Fibroblast of skin of abdomen (primary cell): ENCODE measurements around the gene ARL6IP5.
A peak's percentile ranks its signal among the peaks of the same experiment; 100 is the strongest.

Source experiments
- DNase-seq: peaks from one replicate; pipeline ENCODE4 v3.0.0-alpha.2; 2013

ARL6IP5 gene

DNA sequence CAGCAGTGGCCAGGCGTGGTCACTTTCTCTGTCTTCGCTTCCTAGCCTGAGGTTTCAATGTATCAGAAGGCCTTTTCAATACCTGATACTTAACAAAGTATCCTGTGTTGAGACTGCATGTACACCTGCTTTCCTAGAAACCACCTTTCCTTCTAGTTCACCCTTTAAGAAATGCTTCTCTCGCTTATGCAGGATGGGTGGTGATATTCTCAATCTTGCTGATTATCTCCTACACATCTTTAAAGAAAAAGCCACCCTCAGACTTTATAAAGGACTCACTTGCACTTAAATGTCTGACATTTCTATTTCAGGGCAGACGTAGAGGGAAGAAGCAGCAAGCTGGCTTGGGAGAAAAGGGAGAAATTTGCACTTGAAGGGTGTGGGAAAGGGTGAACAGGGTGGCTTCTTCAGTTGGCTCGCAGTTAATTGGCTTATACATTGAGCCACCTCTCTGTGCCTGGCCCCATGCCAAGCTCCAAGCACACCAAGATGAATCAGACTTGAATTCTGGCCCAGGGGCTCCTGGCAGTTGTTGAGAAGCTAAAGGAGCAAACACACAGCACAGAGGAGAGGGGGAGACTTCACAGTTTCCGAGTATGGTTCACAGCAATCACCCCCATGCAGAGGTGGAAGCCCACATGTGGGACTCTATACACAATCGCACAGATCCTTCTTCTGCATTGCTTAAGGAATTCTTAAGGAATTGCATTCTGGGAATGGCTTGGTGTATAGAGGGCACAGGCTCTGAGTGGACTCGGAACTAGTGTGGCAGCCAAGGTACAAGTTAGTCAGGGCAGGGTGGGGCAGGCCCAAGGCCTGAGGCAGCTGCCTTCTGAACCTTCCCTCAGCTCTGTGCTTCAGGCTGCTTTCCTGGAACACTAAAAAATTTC is 1.3 kb downstream of the ARL6IP5 start:
- DNase-seq, result peak; percentile 93

- no peak for DNase-seq
Measured at GRCh38 chr3:69087030-69087791, 2.5 kb downstream of the ARL6IP5 start.

- peak; percentile 32 for DNase-seq
Measured at GRCh38 chr3:69088063-69088462, 3.3 kb downstream of the ARL6IP5 start.

DNA sequence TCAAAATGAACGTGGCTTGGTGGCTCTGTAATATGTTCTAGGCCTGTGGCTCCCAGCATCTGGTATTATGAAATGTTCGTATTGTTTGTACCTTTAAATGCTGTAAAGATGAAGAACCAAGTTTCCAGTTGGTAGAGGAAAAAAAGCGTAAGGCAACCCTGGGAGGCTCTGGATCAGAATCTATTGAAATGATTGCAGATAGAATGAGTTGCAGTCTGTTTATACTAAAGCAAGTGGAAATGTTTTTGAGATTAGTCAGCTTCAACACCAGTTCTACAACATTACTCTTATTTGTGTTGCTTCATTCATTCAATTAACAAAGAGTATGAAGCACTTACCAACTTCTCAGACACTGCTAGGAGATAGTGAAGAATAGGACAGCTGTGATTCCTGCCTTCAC is 5.3 kb downstream of the ARL6IP5 start:
- DNase-seq, result peak; percentile 70

- no peak for DNase-seq
Measured at GRCh38 chr3:69091389-69092029, 6.8 kb downstream of the ARL6IP5 start.

GRCh38 chr3:69092030-69092516 is 7.3 kb downstream of the ARL6IP5 start:
- no peak for DNase-seq

- peak; percentile 53 for DNase-seq
Measured at GRCh38 chr3:69094467-69095205, 9.9 kb downstream of the ARL6IP5 start.

DNA sequence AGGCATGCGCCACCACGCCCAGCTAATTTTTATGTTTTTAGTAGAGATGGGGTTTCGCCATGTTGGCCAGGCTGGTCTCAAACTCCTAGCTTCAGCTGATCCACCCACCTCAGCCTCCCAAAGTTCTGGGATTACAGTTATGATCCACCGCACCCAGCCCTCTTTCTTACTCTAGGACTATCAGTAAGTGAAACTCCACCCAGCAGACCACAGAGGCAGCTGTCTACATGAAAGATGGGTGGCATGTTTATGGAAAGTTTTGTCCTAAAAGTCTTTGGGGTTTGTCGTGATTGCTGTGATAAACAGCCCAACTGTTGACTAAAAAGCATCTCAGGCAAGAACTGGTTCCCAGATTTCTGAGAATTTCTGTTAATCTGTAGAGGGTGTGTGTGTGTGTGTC is 10.9 kb downstream of the ARL6IP5 start:
- DNase-seq, result no peak

DNA sequence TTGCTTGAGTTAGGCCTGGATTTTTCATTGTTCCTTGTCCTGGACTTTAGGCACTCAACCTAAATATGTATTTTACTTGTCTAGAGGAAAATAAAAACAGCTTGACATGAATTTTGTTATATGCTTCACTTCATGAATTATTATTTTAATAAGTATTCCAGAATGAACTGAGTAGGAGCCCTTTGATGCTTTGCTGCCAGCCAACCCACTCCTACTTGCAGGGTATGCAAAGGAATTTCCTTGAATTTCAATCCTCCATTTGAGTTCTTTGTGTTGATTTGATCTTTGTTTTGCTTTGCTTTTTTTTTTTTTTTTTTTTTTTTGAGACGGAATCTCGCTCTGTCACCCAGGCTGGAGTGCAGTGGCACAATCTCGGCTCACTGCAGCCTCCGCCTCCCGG is 11.6 kb downstream of the ARL6IP5 start:
- no peak for DNase-seq

GRCh38 chr3:69097407-69098086 is 12.8 kb downstream of the ARL6IP5 start:
- no peak for DNase-seq

DNA sequence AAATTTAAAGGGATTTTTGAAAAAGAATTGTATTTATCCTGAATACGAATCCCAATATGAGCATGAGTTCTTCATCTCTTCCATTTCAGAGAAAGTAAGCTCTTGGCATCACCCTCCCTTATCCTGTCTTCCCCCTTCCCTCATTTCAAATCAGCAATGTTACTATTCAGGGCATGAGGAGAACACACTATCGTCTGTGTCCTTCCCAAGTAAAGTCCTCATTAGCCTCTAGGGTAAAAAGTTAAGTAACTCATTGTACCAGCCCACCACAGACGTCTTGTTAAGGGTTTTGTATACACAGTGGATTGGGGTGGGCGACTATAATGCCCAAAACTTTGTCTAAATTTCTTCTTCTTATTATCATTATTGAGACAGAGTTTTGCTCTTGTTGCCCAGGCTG is 14.8 kb downstream of the ARL6IP5 start:
- DNase-seq, result no peak

- DNase-seq, result no peak
Measured at GRCh38 chr3:69102384-69102783, 17.6 kb downstream of the ARL6IP5 start.

- no peak for DNase-seq
Measured at GRCh38 chr3:69103123-69103522, 18.4 kb downstream of the ARL6IP5 start.

GRCh38 chr3:69104586-69104985 is 19.8 kb downstream of the ARL6IP5 start:
- DNase-seq, result no peak

- no peak for DNase-seq
Measured at GRCh38 chr3:69105320-69105719, 20.6 kb downstream of the ARL6IP5 start.

DNA sequence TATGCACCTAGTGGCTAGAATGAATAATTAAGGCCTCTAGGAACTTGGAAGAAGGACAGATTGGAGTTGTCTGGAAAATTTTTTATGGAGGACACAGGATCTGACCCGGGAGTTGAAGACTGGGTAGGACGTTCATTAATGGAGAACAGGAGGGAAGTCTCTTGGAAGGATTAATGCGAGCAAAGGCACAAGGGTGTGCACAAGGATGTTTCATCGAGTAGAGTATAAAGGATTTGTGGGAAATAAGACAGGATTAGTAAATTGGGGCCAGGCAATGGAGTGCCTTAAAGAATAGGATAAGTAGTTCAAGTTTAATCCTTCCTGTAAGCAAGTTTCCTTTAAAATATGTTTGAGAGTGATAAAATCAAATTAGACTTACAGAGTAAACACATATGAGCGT is 23.1 kb downstream of the ARL6IP5 start:
- DNase-seq, result no peak

DNA sequence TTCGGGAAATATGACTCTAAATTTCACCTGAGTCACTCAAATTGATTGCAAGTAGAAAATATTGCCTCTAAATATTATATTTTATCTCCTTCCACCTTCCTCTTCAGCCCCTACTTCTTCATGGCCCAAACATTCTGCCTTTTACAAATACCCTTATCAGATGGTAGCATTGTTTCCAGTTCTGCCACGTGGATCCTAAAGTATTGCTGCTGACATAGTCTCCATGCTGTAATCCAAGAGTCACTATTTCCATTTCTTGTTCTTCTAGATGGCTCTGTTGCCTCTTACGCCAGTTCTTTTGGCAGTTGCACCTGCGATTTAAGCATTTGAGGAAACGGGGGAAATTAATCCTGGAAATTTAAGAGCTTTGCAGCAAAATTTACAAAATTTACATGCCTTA is 24.1 kb downstream of the ARL6IP5 start:
- DNase-seq, result no peak

DNA sequence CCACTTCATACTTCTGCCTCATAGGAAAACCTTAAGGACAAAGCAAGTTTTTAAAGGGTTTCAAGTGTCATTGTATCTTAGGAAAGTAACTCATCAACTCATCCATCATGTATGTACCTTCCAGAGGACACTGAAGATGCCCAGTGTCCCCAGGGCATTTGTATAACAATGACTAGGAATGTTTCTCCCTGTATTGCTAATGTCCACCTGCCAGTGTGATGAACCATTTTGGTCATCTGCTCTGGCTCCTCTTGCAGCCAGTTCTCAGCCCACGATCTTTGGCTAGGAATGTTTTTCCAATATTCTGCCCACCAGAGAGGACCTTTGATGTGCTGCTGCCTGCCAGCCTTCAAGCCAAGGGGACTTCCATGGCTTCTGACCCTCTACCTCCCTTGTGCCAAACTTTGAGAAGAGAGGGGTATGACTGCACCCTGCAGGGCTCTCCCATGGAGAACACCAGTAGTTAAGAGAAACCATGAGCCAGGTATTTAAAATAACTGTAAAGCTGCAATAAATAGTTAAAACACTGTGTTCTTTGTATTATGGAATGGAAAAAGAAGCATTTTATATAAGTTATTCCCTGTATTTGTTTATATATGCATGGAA is 26.3 kb downstream of the ARL6IP5 start:
- no peak for DNase-seq

DNA sequence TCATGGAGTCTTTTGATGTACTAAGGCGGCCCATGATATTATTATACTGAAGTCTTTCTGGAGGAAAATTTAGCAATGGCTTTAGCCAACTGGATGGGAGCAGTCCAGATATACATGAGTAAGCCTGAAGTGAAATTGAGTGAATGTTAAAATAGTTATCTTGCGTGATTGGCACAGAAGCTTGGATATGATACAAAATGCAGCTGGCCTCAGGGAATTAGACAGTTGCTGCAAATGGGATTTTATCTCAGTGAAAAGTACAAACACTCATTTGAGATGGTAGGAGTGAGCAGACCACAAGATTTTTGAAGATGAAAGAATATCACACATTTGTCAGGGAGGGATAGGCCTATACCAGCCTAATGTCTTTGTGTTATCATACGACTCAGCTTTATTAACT is 28.8 kb downstream of the ARL6IP5 start:
- DNase-seq, result no peak

- DNase-seq, result peak; percentile 24
Measured at GRCh38 chr3:69115731-69116130, 31.0 kb downstream of the ARL6IP5 start.

GRCh38 chr3:69116162-69116561 is 31.4 kb downstream of the ARL6IP5 start:
- DNase-seq, result no peak
